SJCRH30 (cell line): ENCODE measurements around the gene YWHAH. TPM values are rescaled to one million over a fixed set of nuclear protein-coding genes. Genes with fewer than 3 reads are reported as not detected.

Experiments used
- DNase-seq, 2 experiments: peaks; one replicate each; pipeline ENCODE4 v3.0.0-alpha.2; 2015 to 2020
- H3K27ac ChIP-seq: fragments of 250-450 bp; sonication (Bioruptor Pico); 2 replicates; pipeline ENCODE4 v1.5.1; 2020; ENCODE audit warnings: mild to moderate bottlenecking, moderate library complexity
- H3K27me3 ChIP-seq: fragments of 250-450 bp; sonication (Bioruptor Pico); 2 replicates; pipeline ENCODE4 v1.5.1; 2020; ENCODE audit warnings: mild to moderate bottlenecking, moderate library complexity
- H3K36me3 ChIP-seq: fragments of 250-450 bp; sonication (Bioruptor Pico); 2 replicates; pipeline ENCODE4 v1.5.1; 2020; ENCODE audit warnings: mild to moderate bottlenecking, moderate library complexity
- H3K4me1 ChIP-seq: fragments of 250-450 bp; sonication (Bioruptor Pico); 2 replicates; pipeline ENCODE4 v1.5.1; 2020; ENCODE audit warnings: mild to moderate bottlenecking, moderate library complexity
- H3K4me3 ChIP-seq: fragments of 250-450 bp; sonication (Bioruptor Pico); 2 replicates; pipeline ENCODE4 v1.5.1; 2020; ENCODE audit warnings: mild to moderate bottlenecking, moderate library complexity
- H3K9me3 ChIP-seq: fragments of 250-450 bp; sonication (Bioruptor Pico); replicated peaks from 2 replicates; pipeline ENCODE4 v1.5.1; 2020; ENCODE audit warnings: mild to moderate bottlenecking, moderate library complexity
- total RNA-seq: library from RNA; depleted of rRNA; stranded (reverse); fragments of >200 nt; shearing (Covaris generic); gene quantifications from 2 replicates; pipeline ENCODE4 v1.2.3, GENCODE V29; 2014

YWHAH gene
- total RNA-seq, 1 experiment from 2014 or later: 106 TPM

DNA sequence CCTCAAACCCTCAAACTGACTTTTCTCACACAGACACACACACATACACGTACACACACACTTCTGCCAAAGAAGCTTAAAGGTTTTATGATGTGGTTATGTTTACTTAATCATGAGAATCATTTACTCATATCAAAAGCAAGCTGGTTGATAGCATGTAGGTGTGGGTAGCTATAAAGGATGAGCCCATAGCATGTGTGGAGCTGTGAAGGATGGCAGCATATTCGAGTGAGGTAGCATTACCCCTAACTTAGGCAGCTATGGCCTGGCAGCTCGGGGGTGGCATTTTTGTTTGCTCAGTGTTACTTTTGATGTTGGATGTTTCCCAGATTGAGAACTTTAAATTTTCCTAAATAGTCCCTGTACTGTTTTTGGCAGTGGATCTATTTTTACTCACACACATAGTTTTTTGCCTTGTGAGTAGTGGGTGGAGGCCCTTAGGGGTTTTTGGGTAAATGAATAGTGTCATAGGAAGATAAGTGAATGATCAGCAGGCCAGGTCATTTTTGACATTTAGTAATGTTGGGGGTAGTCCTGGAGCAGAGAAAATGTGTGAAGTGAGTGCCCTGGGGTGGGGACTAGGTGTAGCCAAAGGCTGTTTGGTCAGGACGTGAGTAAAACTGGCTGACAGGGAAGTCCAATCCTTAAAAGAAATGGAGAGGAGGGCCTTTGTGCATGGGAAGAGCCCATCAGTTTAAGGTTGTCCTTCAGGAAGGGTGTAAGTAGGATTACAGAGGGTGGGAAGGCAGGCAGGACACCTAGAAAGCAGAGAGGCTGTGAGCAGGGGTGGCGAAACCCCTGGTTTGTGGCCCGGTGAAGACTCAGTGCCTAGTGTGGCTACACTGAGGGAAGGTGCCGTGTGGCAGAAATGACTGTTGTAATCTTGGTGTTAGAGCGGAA is 7.1 kb downstream of the YWHAH start:
- no peaks in the 10 kb centered on the region for H3K9me3 ChIP-seq
- H3K36me3 ChIP-seq: peaks cover 31% of the 10 kb centered on the region; the same call in 1 of the 2 replicates
- no peak for DNase-seq
- H3K27ac ChIP-seq: no peak overlapping the region
- H3K4me1 ChIP-seq: peaks cover 3% of the 10 kb centered on the region
- no peak overlapping the region for H3K4me3 ChIP-seq
- no peaks in the 10 kb centered on the region for H3K27me3 ChIP-seq

DNA sequence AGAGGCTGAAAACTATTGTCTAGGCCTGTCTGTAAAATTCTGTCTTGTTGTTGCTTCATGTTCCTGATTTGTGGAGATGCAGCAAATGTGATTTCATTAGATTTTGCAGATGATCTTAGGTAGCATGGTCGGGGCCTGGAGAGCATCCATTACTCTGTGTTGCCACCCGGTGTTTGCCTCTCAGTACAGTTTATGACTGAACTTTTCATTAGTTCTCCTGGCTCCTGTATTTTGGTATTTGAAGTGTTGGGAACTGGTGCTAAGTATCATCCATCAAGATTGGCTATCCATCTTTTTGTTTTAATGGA is 7.7 kb downstream of the YWHAH start:
- no peaks in the 10 kb centered on the region; the same call in 1 of the 2 replicates for H3K4me1 ChIP-seq
- no peaks in the 10 kb centered on the region for H3K9me3 ChIP-seq
- no peak for DNase-seq
- H3K36me3 ChIP-seq: peaks cover 37% of the 10 kb centered on the region
- no peak overlapping the region for H3K4me3 ChIP-seq
- no peaks in the 10 kb centered on the region for H3K27me3 ChIP-seq
- no peak overlapping the region for H3K27ac ChIP-seq

DNA sequence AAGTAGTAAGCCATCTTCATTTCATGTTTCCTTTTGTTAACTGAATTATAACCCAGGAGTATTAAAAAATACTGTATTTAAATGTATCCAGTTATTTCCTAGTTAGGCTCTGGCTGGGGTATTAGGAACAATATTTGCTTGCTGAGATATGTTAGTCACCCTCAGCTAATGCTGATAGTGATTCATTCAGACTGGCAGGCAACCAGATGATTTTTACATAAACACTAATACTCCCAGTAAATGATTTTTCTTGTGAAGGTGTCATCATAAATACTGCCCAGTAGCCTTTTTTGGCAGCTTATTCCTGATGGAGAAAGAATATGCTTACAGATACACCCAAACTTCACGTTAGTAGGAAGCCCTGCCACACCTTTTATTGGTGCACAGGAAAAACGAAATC is 8.1 kb downstream of the YWHAH start:
- peaks cover 42% of the 10 kb centered on the region for H3K36me3 ChIP-seq
- no peak overlapping the region for H3K4me3 ChIP-seq
- H3K9me3 ChIP-seq: no peaks in the 10 kb centered on the region
- DNase-seq: no peak
- no peak overlapping the region for H3K27ac ChIP-seq
- no peaks in the 10 kb centered on the region for H3K4me1 ChIP-seq
- no peaks in the 10 kb centered on the region for H3K27me3 ChIP-seq

DNA sequence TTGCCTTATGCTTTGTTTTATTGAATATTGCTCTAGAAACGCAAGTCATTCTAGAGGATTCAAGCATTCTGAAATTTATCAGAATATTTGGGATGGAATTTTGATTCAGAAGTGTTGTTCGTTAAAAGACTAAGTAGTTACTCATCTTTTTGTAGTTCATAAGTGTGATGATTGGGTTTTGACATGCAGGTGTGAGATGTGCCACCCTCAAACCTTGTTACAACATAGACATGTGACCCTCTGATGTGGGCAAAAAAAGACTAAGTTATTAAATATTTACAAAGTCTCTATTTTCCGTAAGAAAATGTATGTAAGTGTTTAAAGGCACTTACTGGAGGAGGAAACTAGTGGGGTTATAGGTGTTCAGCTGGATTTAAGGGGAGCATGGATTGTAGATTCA is 8.9 kb downstream of the YWHAH start:
- no peaks in the 10 kb centered on the region for H3K27me3 ChIP-seq
- no peak for DNase-seq
- no peaks in the 10 kb centered on the region for H3K4me1 ChIP-seq
- no peak overlapping the region for H3K27ac ChIP-seq
- H3K36me3 ChIP-seq: peaks cover 43% of the 10 kb centered on the region
- H3K9me3 ChIP-seq: no peaks in the 10 kb centered on the region
- H3K4me3 ChIP-seq: no peak overlapping the region

DNA sequence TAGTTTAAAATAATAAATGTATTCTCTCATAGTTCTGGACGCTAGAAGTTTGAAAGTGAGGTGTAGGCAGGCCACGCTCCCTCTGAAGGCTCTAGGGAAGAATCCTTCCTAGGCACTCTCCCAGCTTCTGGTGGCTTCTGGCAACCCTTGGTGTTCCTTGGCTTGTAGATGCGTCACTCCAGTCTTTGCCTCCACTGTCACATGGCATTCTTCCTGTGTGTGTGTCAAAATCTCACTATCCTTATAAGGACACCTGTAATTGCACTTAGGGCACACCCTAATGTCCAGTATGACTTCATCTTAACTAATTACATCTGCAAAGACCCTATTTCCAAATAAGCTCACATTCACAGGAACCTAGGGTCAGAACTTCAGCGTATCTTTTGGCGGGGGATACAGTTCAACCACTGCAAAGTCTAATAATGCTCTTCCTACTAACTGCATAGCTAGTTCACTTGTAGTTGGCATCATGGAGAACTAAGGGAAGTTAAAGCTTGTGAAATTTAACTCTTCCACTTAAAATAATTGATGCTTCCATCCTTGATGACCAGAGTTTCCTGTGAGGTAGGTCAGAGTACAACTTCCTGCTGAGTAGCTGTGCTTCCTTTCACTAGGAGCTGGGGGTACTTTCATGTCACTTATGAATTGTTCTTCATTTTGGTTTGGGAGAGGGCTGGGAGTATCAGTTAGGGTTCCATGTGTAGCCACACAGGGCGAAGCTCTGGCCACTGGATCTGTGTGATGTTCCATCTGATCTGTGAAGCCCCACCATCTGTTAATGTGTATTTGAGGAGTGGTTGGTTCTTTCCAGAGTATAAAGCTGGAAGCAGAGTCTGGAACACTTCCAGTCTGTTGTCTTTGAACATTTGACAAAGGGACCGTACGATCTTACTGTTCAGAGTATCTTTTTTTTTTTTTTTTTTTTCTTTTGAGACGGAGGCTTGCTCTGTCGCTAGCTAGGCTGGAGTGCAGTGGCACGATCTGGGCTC is 10.5 kb downstream of the YWHAH start:
- no peaks in the 10 kb centered on the region for H3K27me3 ChIP-seq
- no peak for DNase-seq
- H3K27ac ChIP-seq: no peak overlapping the region
- no peaks in the 10 kb centered on the region for H3K9me3 ChIP-seq
- no peaks in the 10 kb centered on the region for H3K4me1 ChIP-seq
- peaks cover 30% of the 10 kb centered on the region for H3K36me3 ChIP-seq
- no peak overlapping the region for H3K4me3 ChIP-seq

DNA sequence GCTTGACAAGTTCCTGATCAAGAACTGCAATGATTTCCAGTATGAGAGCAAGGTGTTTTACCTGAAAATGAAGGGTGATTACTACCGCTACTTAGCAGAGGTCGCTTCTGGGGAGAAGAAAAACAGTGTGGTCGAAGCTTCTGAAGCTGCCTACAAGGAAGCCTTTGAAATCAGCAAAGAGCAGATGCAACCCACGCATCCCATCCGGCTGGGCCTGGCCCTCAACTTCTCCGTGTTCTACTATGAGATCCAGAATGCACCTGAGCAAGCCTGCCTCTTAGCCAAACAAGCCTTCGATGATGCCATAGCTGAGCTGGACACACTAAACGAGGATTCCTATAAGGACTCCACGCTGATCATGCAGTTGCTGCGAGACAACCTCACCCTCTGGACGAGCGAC is 12.0 kb downstream of the YWHAH start:
- Histone ChIP-seq H3K9me3 (no peaks in the 10 kb centered on the region), H3K27me3 (no peaks in the 10 kb centered on the region), H3K36me3 (peaks cover 30% of the 10 kb centered on the region), H3K4me1 (no peaks in the 10 kb centered on the region), H3K4me3 (no peak overlapping the region), H3K27ac (no peak overlapping the region)
- DNase-seq: no peak

DNA sequence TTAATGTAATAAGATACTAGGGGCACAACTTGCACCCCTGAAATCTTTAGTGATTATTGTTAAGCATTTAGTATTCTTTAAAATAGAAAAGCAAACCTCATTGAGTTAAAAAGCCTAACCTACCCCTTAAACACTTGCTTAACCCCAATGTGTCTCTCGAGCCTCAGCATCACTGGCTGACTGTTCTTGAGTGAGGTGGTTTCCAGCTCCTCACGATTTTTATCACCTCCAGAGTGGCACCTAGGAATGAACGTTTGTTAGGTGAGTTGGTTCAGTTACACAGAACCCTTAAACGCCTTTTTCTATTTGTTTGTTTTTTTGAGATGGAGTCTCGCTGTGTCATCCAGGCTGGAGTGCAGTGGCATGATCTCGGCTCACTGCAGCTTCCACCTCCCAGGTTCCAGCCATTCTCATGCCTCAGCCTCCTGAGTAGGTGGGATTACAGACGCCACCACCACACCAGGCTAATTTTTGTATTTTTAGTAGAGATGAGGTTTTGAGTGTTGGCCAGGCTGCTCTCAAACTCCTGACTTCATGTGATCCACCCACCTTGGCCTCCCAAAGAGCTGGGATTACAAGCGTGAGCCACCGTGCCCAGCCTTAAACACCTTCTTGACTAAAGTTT is 13.7 kb downstream of the YWHAH start:
- no peaks in the 10 kb centered on the region for H3K9me3 ChIP-seq
- no peak overlapping the region for H3K27ac ChIP-seq
- no peak for DNase-seq
- peaks cover 24% of the 10 kb centered on the region for H3K36me3 ChIP-seq
- H3K27me3 ChIP-seq: no peaks in the 10 kb centered on the region
- H3K4me3 ChIP-seq: no peak overlapping the region
- no peaks in the 10 kb centered on the region for H3K4me1 ChIP-seq

DNA sequence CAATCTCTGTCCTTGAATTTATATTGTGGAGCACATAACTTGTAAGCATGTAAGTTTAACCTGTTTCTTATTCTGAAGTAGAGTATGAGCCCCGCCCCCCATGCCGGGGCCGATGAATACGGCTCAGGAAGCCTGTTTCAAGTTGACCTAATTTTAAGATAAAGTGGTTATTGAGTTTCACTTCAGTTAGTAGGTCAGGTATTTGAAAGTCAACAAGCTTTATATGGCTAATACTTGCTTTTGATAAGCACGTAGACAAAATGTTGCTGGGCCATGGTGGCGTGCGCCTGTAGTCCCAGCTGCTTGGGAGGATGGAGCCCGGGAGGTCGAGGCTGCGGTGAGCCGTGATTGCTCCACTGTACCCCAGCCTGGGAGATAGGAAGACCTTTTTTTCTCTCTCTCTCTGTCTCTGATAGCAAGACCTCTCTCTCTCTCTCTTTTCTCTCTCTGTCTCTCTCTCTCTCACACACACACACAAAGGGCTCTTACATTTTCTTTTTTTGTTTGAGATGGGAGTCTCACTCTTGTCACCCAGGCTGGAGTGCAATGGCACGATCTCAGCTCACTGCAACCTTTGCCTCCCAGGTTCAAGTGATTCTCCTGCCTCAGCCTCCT is 14.4 kb downstream of the YWHAH start:
- Histone ChIP-seq H3K36me3 (peaks cover 24% of the 10 kb centered on the region), H3K9me3 (no peaks in the 10 kb centered on the region), H3K4me3 (no peak overlapping the region), H3K27me3 (no peaks in the 10 kb centered on the region), H3K4me1 (no peaks in the 10 kb centered on the region), H3K27ac (no peak overlapping the region)
- no peak for DNase-seq

DNA sequence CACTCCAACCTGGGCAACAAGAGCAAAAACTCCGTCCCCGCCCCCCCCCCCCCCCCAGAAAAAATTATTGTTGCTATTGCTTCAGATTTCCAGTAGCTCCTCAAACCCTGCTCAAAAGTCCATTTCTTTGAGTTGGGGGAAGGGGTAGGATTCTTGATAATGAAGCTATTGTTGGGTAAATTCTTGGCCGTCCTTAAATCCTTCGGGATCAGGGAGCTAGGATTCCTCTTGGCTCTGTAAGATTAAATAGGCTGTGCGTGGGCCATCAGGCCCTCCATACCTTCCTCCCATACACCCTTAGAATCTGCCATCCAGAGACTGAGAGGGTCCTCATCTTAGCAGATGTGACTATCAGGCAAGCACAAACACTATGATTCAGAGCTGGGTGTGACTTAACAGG is 16.4 kb downstream of the YWHAH start:
- Histone ChIP-seq H3K36me3 (peaks cover 21% of the 10 kb centered on the region), H3K9me3 (no peaks in the 10 kb centered on the region), H3K27ac (no peak overlapping the region), H3K4me1 (no peaks in the 10 kb centered on the region), H3K4me3 (no peak overlapping the region), H3K27me3 (no peaks in the 10 kb centered on the region)
- no peak for DNase-seq

DNA sequence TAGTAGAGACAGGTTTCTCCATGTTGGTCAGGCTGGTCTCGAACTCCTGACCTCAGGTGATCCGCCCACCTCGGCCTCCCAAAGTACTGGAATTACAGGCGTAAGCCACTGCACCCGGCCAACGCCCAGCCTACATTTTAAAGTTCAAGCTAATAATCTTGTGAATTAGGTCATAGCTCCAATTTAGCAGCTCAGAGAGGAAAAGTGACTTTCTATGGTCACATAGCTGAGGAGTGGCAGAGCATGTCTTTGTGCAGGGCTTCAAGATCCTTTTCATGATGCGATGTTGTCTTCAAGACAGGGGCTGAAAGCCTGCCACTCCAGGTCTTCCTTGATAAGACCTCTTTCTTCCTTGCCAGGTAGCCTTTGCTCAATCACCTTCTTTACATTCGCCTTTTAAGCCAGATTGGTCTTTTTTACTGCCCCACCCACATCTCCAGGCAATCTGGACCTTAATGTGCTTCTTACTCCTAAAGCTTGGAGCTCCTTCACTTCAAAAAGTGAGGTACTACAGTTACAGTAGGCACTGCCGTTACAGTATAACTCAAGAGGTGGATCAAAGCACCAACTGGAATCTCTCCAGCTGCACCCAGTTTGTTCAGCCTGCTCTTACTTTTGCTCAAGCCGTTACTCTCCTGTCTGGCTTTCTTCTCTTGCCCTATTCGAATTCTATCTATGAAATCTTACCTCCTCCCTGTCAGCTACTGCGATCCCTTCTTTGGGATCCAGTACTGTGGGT is 18.2 kb downstream of the YWHAH start:
- Histone ChIP-seq H3K4me3 (no peak overlapping the region), H3K27ac (no peak overlapping the region), H3K4me1 (no peaks in the 10 kb centered on the region), H3K36me3 (peaks cover 3% of the 10 kb centered on the region), H3K27me3 (no peaks in the 10 kb centered on the region), H3K9me3 (no peaks in the 10 kb centered on the region)
- no peak for DNase-seq

DNA sequence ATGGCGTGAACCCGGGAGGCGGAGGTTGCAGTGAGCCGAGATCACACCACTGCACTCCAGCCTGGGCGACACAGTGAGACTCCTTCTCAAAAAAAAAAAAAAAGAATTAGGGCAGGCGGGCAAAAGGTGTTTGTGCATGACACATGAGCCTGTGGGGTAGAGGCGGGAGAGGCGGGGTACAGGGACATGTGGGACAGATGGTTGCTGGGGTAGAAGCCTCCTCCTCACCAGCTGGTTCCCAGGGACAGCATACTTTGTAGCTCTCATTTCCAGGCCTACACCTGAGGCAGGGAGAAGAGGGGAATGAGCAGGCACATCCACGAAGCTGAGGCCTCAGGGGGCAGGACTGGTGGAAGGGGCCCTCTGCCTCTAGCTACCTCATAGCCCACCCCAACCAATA is 23.7 kb downstream of the YWHAH start:
- Histone ChIP-seq H3K4me3 (no peak overlapping the region), H3K9me3 (no peaks in the 10 kb centered on the region), H3K27ac (no peak overlapping the region), H3K4me1 (no peaks in the 10 kb centered on the region), H3K36me3 (no peaks in the 10 kb centered on the region), H3K27me3 (no peaks in the 10 kb centered on the region; the same call in 1 of the 2 replicates)
- no peak for DNase-seq

DNA sequence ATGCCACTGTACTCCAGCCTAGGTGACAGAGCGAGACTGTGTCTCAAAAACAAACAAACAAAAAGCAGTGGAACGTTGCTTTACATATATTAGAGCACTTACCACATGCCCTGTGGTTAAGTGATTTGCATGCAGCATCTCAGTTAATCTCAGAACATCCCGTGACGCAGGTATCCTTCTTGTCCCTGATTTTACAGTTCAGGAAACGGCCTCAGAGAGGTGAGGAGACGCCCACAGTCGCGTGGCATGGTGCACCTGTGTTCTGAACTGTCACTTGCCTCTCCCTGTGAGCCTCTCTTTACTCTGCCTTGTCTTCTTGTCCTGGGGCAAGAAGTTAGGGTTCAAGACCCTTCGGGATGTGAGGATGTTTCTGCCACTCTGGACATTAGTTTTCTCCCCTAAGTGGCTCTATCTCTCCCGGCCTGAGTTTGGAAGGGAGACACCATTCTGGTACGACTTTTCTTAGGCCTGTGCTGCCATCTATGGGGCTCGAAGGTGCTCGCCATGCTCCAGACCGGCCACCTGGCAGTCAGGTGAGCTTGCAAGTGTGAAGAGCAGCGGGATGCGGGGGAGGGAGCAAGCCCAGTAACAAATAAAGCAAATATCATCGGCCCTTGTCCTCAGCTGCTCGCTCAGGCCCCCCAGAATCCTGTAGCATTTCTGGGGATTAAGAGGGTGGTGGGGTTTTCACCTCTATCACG is 25.6 kb downstream of the YWHAH start:
- Histone ChIP-seq H3K9me3 (no peaks in the 10 kb centered on the region), H3K4me3 (peak overlapping the region; percentile 49), H3K4me1 (no peaks in the 10 kb centered on the region), H3K27me3 (no peaks in the 10 kb centered on the region; the same call in 1 of the 2 replicates), H3K27ac (no peak overlapping the region), H3K36me3 (no peaks in the 10 kb centered on the region)
- peak; percentile 46 to 68 for DNase-seq
